ENCODE data around the gene NRXN3. TPM values are rescaled to one million over a fixed set of nuclear protein-coding genes. Genes with fewer than 3 reads are reported as not detected.

Gene NRXN3
- polyA plus RNA-seq, 1 donor from 2014 or later = 110 TPM

DNA sequence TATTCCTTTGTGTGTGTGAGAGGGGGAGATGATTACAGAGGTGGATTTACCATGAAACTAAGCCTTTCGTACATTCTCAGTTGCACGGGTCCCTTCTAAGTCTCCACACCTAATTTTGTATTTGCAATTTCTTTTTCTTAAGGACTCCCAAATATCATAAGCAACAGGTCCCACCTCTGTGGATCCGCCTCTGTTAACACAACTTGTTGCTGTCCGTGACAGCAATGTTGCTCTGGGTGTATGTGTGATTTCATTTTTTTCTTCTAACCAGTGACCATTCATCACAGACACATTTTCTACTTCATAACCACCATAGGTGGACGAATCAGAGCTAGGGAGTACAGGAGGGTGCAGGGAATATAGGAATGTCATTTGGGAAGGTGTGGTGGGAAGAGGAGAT, 81.1 kb downstream of the NRXN3 start:
- Histone ChIP-seq H3K4me3 (ENCODE audit: low read length) (no peak overlapping the region), H2AFZ (ENCODE audit: low read depth, low read length) (no peak overlapping the region), H3K9me2 (ENCODE audit: insufficient read depth, low read length) (no peaks in the 10 kb centered on the region), H3K9ac (ENCODE audit: low read length) (no peak overlapping the region), H3K9me3 (ENCODE audit: low read length) (no peaks in the 10 kb centered on the region), H3F3A (ENCODE audit: insufficient read depth, low read length, poor library complexity, severe bottlenecking) (no peaks in the 10 kb centered on the region), H3K79me2 (replicated peaks; ENCODE audit: insufficient read depth, low read length) (peaks cover 37% of the 10 kb centered on the region), H3K4me2 (ENCODE audit: low read length) (no peak overlapping the region), H3K27ac (ENCODE audit: low read length) (no peak overlapping the region), H3K36me3 (ENCODE audit: insufficient read depth, low read length) (no peaks in the 10 kb centered on the region), H4K20me1 (ENCODE audit: insufficient read depth) (no peaks in the 10 kb centered on the region), H3K27me3 (ENCODE audit: insufficient read depth, low read depth, low read length) (no peaks in the 10 kb centered on the region)
- TF ChIP-seq, protein P1, sequence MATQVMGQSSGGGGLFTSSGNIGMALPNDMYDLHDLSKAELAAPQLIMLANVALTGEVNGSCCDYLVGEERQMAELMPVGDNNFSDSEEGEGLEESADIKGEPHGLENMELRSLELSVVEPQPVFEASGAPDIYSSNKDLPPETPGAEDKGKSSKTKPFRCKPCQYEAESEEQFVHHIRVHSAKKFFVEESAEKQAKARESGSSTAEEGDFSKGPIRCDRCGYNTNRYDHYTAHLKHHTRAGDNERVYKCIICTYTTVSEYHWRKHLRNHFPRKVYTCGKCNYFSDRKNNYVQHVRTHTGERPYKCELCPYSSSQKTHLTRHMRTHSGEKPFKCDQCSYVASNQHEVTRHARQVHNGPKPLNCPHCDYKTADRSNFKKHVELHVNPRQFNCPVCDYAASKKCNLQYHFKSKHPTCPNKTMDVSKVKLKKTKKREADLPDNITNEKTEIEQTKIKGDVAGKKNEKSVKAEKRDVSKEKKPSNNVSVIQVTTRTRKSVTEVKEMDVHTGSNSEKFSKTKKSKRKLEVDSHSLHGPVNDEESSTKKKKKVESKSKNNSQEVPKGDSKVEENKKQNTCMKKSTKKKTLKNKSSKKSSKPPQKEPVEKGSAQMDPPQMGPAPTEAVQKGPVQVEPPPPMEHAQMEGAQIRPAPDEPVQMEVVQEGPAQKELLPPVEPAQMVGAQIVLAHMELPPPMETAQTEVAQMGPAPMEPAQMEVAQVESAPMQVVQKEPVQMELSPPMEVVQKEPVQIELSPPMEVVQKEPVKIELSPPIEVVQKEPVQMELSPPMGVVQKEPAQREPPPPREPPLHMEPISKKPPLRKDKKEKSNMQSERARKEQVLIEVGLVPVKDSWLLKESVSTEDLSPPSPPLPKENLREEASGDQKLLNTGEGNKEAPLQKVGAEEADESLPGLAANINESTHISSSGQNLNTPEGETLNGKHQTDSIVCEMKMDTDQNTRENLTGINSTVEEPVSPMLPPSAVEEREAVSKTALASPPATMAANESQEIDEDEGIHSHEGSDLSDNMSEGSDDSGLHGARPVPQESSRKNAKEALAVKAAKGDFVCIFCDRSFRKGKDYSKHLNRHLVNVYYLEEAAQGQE (IDR thresholded peaks at IDR 0.05; ENCODE audit: borderline replicate concordance) = no peak
- no peak for TF ChIP-seq RAD21 (conservative IDR thresholded peaks at IDR 0.05)
- TF ChIP-seq, protein P2, sequence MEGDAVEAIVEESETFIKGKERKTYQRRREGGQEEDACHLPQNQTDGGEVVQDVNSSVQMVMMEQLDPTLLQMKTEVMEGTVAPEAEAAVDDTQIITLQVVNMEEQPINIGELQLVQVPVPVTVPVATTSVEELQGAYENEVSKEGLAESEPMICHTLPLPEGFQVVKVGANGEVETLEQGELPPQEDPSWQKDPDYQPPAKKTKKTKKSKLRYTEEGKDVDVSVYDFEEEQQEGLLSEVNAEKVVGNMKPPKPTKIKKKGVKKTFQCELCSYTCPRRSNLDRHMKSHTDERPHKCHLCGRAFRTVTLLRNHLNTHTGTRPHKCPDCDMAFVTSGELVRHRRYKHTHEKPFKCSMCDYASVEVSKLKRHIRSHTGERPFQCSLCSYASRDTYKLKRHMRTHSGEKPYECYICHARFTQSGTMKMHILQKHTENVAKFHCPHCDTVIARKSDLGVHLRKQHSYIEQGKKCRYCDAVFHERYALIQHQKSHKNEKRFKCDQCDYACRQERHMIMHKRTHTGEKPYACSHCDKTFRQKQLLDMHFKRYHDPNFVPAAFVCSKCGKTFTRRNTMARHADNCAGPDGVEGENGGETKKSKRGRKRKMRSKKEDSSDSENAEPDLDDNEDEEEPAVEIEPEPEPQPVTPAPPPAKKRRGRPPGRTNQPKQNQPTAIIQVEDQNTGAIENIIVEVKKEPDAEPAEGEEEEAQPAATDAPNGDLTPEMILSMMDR (IDR thresholded peaks at IDR 0.05; ENCODE audit: poor library complexity, severe bottlenecking) = no peak
- TF ChIP-seq POLR2AphosphoS5 (IDR thresholded peaks at IDR 0.05) = no peak
- no peak for TF ChIP-seq MXI1 (conservative IDR thresholded peaks at IDR 0.05; ENCODE audit: poor library complexity, severe bottlenecking)
- no peak for TF ChIP-seq SMC3 (conservative IDR thresholded peaks at IDR 0.05; ENCODE audit: poor library complexity)
- no peak for TF ChIP-seq TAF1 (IDR thresholded peaks at IDR 0.05; ENCODE audit: low read depth)
- TF ChIP-seq EZH2 (IDR thresholded peaks at IDR 0.05; ENCODE audit: borderline replicate concordance, insufficient read depth, low read length, poor library complexity, severe bottlenecking) = no peak
- TF ChIP-seq EP300 (conservative IDR thresholded peaks at IDR 0.05; ENCODE audit: poor library complexity, severe bottlenecking) = no peak

DNA sequence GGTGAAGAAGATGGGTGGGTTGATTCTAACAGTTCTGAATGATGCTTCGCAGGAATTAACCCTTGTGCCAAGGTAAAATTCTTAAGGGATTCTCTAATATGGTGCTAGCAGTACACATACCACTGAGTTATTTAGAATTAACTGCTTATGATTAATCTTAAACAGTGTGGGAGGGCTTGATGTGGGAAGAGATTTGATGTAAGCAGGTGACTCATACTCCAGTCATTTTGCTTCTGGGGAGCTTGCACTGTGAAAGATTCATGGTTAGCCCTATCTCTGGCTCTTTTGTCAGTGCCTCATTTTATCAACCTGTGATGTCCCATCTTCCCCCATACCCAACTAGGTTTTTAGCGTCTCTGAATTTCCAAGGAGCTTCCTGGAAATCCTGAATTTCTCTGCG, 83.8 kb downstream of the NRXN3 start:
- no peak for TF ChIP-seq SMC3 (conservative IDR thresholded peaks at IDR 0.05; ENCODE audit: poor library complexity)
- TF ChIP-seq POLR2AphosphoS5 (IDR thresholded peaks at IDR 0.05) = no peak
- no peak for TF ChIP-seq EP300 (conservative IDR thresholded peaks at IDR 0.05; ENCODE audit: poor library complexity, severe bottlenecking)
- TF ChIP-seq TAF1 (IDR thresholded peaks at IDR 0.05; ENCODE audit: low read depth) = no peak
- TF ChIP-seq, protein P1 (IDR thresholded peaks at IDR 0.05; ENCODE audit: borderline replicate concordance) = no peak
- TF ChIP-seq MXI1 (conservative IDR thresholded peaks at IDR 0.05; ENCODE audit: poor library complexity, severe bottlenecking) = no peak
- no peak for TF ChIP-seq EZH2 (IDR thresholded peaks at IDR 0.05; ENCODE audit: borderline replicate concordance, insufficient read depth, low read length, poor library complexity, severe bottlenecking)
- no peak for TF ChIP-seq RAD21 (conservative IDR thresholded peaks at IDR 0.05)
- Histone ChIP-seq H3K9me3 (ENCODE audit: low read length) (no peaks in the 10 kb centered on the region), H3K27me3 (ENCODE audit: insufficient read depth, low read depth, low read length) (no peaks in the 10 kb centered on the region), H3K9me2 (ENCODE audit: insufficient read depth, low read length) (no peaks in the 10 kb centered on the region), H3K27ac (ENCODE audit: low read length) (no peak overlapping the region), H2AFZ (ENCODE audit: low read depth, low read length) (no peak overlapping the region), H3F3A (ENCODE audit: insufficient read depth, low read length, poor library complexity, severe bottlenecking) (no peaks in the 10 kb centered on the region), H3K4me3 (ENCODE audit: low read length) (no peak overlapping the region), H3K36me3 (ENCODE audit: insufficient read depth, low read length) (no peaks in the 10 kb centered on the region), H4K20me1 (ENCODE audit: insufficient read depth) (no peaks in the 10 kb centered on the region), H3K79me2 (replicated peaks; ENCODE audit: insufficient read depth, low read length) (peaks cover 37% of the 10 kb centered on the region), H3K9ac (ENCODE audit: low read length) (no peak overlapping the region), H3K4me2 (ENCODE audit: low read length) (no peak overlapping the region)
